Measurements from ENCODE around the gene MEI4.

MEI4 gene

DNA sequence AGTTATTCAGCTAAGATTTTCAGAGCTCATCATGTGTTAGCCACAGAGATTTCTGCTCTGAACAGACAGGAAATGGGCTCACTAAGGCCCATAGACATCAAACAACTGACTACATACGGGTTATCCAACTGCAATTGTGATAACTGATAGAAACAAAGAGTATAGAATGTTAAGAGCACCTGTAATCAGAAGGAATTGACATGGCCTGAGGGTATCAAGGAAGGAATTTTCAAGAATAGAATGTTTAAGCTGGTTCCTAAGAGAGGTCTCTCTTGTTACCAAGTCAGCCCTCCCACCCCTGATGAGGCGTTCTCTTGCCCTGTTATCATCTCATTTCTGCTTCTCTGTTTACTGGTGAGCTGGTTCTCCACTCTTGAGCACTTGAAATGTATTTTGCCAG, at the start of gene MEI4:
TSS of gene MEI4 (plus strand) at position 301 of the 400 bp plus-strand sequence. CDS start 37,633 bp downstream, outside the sequence.
- no peak for DNase-seq (ENCODE audit: low read depth, low spot score)
- ChIA-PET POLR2A (no interaction called here), CTCF (no interaction called here)
- TF ChIP-seq CTCF (IDR thresholded peaks at IDR 0.05; ENCODE audit: insufficient read depth, low read length, missing control alignments), result no peak
- no peak within 1 kb of the TSS for H3K4me3 ChIP-seq (ENCODE audit: low read depth, low read length)

GRCh38 chr6:77604476-77604875, 48.4 kb upstream of the MEI4 start:
- no peak overlapping the region for H3K4me3 ChIP-seq (ENCODE audit: low read depth, low read length)
- no peak for DNase-seq (ENCODE audit: low read depth, low spot score)
- POLR2A ChIA-PET, result no interaction called here
- TF ChIP-seq CTCF (IDR thresholded peaks at IDR 0.05; ENCODE audit: insufficient read depth, low read length, missing control alignments), result no peak
- CTCF ChIA-PET, result no interaction called here

DNA sequence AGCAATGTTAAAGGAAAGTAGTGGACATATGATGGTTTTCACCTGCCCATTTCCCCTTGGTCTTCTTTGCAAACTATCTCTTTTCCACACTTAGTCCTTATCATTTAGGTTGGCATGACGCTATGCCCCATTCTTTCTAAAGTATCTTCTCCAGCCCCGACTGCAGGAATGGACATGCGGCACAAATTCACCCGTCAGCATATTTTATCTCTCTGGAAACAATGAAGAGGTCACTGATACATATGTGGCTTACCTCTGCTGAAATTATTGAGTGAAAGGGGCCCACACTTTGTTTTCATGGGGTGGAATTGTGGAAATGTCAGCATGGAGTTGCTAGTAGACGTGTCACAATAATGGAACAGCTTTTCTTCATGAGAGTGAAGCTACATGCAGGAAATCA, 45.8 kb upstream of the MEI4 start:
- H3K4me3 ChIP-seq (ENCODE audit: low read depth, low read length), result no peak overlapping the region
- no peak for TF ChIP-seq CTCF (IDR thresholded peaks at IDR 0.05; ENCODE audit: insufficient read depth, low read length, missing control alignments)
- no peak for DNase-seq (ENCODE audit: low read depth, low spot score)
- ChIA-PET CTCF (no interaction called here), POLR2A (no interaction called here)

- TF ChIP-seq CTCF (IDR thresholded peaks at IDR 0.05; ENCODE audit: insufficient read depth, low read length, missing control alignments), result no peak
- DNase-seq (ENCODE audit: low read depth, low spot score), result no peak
- CTCF ChIA-PET, result no interaction called here
- POLR2A ChIA-PET, result no interaction called here
- H3K4me3 ChIP-seq (ENCODE audit: low read depth, low read length), result no peak overlapping the region
Measured at GRCh38 chr6:77609106-77609505, 43.7 kb upstream of the MEI4 start.

DNA sequence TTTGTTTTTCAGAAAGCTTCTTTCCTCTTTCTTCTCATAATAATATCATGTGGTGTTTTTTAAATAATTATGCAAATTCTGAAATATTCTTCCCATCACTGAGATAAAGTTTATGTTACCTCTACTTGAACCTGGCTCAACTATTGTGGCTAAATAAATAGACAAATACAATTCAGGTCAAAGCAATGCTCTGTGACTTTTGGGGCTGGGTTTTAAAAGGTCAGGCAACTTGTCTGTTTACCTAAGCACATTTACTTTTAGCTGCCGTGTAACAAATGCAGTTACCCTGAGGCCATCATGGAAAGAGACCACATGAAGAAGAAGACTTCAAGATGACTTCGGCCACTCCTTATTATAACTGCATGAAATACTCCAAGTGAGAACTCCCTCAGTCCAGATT, 33.7 kb upstream of the MEI4 start:
- ChIA-PET POLR2A (no interaction called here), CTCF (no interaction called here)
- TF ChIP-seq CTCF (IDR thresholded peaks at IDR 0.05; ENCODE audit: insufficient read depth, low read length, missing control alignments), result no peak
- no peak for DNase-seq (ENCODE audit: low read depth, low spot score)
- no peak overlapping the region for H3K4me3 ChIP-seq (ENCODE audit: low read depth, low read length)

DNA sequence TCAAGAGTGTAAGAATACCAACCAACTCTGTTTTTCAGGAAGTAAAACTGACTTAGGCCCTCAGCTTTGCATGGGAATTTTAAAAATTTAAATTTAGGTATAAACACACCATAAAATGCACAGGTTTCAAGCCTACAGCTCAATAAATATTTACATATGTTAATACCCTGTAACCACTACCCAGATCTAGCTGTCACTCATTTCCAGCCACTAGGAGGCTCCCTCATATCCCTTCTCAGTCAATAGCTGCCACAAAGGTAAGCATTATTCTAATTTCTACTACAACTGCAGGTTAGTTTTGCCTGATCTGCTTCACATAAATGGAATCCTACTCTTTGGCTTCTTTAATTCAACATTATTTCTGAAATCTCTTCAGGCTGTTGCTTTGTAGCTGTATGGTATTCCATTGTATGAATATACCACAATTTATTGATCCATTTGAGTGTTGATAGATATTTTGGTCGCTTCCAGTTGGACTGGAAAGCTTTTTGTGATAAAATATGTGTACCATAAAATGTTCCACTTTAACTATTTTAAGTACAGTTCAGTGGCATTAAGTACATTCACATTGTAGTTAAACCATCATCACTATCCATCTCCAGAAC, 32.5 kb upstream of the MEI4 start:
- ChIA-PET CTCF (interaction anchor here (1.3 kb wide), 1 partner anchor 1190 kb away, joined by 5 read pairs; no protein-coding TSS in a partner anchor), POLR2A (no interaction called here)
- H3K4me3 ChIP-seq (ENCODE audit: low read depth, low read length), result no peak overlapping the region
- no peak for TF ChIP-seq CTCF (IDR thresholded peaks at IDR 0.05; ENCODE audit: insufficient read depth, low read length, missing control alignments)
- DNase-seq (ENCODE audit: low read depth, low spot score), result no peak
